ENCODE measurements around the gene ETNK1.
"Not testable (repeated sequence)": the region's sequence is repeated elsewhere in the genome, so short reads cannot be mapped to it uniquely, and the experiment has no call there.

The ETNK1 gene

DNA sequence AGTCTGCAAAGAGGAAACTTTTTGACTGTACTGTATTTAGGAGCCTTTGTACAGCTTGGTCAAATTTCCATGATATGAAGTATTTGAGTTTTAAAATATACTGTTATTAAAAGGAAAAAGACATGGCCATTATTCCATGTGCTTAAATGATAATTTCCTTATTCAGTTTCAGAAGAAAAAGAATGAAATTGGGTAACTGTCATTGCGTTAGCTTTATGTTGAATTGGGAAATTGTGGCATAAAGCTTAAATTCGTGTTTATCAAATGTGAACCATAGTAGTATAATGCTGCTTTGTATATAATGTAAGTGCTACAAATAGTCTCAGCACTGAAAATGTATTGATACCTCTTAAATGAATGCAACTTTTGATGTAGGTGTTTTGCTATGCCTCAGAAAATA, 64.9 kb downstream of the ETNK1 start:
- no peak for DNase-seq (ENCODE audit: low spot score)

DNA sequence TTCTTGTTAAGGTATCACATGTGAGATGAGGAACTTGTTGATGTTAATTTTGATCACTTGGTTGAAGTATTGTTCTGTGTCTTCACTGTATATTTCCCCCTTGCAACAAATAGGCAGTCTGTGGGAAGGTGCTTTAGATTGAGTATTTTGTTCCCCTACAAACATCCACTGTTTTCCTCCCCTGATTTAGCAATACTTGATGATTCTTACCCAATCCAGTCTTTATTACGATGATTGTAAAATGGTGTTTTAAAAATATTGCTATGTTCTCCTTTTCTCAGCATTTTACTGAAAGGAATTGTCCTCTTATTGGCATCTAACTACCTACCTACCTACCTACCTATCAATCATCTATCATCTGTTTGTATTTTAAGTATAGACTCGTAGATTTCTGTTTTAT, 66.3 kb downstream of the ETNK1 start:
- DNase-seq (ENCODE audit: low spot score) = no peak

GRCh38 chr12:22692467-22692866, 67.5 kb downstream of the ETNK1 start:
- not testable (repeated sequence) for DNase-seq (ENCODE audit: low spot score)

- no peak for DNase-seq (ENCODE audit: low spot score)
Measured at GRCh38 chr12:22692964-22693555, 68.1 kb downstream of the ETNK1 start.

- DNase-seq (ENCODE audit: low spot score) = no peak
Measured at GRCh38 chr12:22698576-22698975, 73.6 kb downstream of the ETNK1 start.

- DNase-seq (ENCODE audit: low spot score) = not testable (repeated sequence)
Measured at GRCh38 chr12:22699705-22700104, 74.7 kb downstream of the ETNK1 start.

DNA sequence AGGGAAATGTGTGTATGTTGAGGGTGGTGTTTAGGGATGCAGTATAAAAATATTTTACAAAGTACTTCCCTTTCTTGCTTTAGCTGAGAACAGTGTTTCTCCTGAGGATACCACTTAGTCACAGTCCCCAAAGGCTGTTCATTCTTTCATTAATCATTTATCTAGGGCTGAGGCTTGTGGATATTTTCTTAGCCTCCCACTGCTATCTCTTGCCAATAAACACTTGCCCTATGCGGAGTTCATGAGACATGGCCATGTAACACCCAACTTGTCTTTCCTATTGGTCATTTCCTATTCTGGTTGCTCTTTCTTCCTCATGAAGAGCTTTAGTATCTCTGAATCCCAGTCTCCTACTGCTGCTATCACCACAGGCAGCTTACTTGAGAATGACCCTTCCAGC, 75.1 kb downstream of the ETNK1 start:
- DNase-seq (ENCODE audit: low spot score) = no peak

GRCh38 chr12:22701216-22701809, 76.3 kb downstream of the ETNK1 start:
- not testable (repeated sequence) for DNase-seq (ENCODE audit: low spot score)

DNA sequence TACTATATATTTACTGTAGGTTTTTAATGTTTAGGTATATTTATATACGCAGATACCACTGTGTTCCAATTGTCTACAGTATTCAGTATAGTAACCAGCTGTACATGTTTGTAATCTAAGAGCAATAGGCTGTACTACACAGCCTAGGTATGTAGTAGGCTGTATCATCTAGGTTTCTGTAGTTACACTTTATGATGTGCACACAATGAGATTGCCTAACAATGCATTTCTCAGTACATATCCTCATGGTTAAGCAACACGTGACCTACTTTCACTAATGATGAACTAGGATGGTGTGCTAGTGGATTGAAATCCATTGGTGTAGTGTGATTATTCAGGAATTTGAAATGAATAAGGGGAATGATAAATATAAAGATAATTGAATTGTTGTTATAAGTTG, 77.7 kb downstream of the ETNK1 start:
- DNase-seq (ENCODE audit: low spot score) = no peak

DNA sequence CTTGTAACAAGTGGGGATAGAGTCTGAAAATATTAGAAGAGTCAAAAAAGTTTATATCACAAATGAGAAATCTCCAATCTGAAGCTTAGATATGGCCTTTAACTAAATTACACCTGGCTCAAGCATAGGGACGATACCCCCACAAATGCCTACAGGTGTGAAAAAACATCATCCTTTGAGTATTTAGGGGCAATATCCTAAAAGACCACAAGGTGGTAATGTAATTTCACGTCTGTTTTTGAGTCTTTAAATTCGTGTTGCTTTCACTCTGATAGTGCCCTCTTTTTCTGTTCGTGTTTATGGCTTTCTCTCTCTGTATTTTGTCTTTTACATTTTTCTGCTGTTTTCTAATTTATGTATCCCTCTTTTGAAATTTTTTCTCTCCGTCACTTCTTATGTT, 84.3 kb downstream of the ETNK1 start:
- no peak for DNase-seq (ENCODE audit: low spot score)

DNA sequence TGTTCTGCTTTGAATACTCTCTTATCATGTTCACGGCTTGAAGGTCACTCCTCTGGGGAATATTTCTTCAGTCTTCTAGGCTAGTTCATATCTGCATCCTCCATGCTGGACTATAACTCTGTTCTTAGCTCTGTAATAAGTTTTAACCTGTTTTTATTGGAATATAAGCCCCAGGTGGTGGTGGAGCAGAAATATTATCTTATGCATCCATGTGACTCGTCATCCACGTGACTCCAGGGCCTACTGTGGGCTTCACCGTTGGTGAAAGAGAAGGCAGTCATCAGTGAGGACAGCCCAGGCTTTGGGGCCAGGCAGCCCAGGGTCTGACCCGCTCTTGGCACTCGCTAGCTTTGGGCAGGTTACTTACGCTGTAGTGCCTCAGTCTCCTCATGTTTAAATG, 87.1 kb downstream of the ETNK1 start:
- no peak for DNase-seq (ENCODE audit: low spot score)

GRCh38 chr12:22715254-22715653, 90.3 kb downstream of the ETNK1 start:
- no peak for DNase-seq (ENCODE audit: low spot score)

DNA sequence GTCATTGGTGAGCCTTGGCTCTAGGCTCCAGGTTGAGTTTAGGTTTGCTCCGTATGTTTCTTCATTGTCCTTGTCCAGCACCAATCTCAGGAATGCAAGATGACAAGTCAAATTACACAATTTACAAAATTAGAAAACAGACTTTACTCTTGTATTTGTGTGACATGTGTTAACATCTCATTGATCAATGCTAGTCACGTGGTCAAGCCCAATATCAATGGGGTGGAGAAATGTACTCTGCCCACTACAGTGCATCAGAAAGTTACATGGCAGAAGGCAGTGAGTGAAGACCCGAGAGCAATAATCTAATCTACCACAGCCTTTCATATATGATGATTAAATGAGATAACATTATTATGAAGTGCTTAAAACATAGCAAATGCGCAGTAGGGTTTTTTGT, 94.8 kb downstream of the ETNK1 start:
- no peak for DNase-seq (ENCODE audit: low spot score)

DNA sequence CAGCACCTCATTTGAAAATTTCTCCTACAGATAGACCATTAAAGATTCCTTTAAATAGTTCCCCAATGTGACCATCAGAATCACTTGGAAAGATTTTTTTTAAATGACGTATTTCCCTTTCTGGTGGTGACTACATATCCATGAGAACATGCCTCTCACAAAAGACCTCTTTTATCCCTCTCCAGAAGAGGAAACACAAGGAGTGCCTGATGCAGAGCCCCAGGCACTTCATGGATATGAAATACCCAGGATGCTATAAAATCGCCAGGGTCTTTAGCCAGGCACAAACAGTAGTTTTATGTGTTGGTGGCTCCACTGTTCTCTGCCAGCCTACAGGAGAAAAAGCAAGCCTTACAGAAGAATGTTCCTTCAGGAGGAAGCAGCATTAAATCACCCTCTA, 97.1 kb downstream of the ETNK1 start:
- no peak for DNase-seq (ENCODE audit: low spot score)

DNA sequence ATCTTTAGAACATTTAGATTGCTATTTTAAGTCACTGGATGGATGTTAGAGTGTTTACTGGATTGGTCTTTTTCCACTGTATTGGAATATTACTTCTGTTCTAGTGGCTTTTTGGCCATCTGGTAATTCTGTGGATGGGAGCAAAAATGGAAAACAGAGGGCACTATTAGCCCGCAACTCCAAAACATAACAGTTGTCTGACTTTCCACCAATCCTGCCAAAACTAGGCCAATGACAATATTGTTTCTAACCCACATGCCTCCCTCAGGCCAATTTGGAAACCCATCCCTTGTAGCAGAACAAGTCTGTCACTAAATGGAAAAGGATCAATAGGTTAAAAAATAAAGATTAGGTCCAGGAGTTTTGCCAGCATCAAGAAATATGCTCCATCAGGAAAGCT, 97.8 kb downstream of the ETNK1 start:
- no peak for DNase-seq (ENCODE audit: low spot score)

- no peak for DNase-seq (ENCODE audit: low spot score)
Measured at GRCh38 chr12:22728987-22729386, 104.0 kb downstream of the ETNK1 start.

GRCh38 chr12:22729431-22729956, 104.5 kb downstream of the ETNK1 start:
- DNase-seq (ENCODE audit: low spot score) = no peak

- DNase-seq (ENCODE audit: low spot score) = no peak
Measured at GRCh38 chr12:22729957-22730443, 105.0 kb downstream of the ETNK1 start.

DNA sequence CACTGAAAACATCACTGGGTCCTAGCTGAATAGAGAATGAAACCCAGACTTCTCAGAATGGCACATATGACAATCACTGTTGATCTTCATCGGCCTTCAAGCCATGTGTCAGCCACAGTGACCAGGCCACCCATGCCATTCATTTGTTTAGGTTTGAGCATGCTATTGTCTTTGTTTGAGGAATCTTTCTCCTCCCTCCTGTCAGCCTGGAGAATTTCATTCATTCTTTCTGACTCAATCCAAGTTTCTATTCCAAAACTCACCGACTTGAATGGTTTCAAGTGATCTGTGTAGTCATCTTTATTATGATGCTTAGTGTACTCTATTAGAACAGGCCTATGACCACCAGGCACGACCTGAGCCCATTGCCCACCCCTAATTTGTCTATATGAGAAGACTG, 106.3 kb downstream of the ETNK1 start:
- no peak for DNase-seq (ENCODE audit: low spot score)

GRCh38 chr12:22733756-22734155, 108.8 kb downstream of the ETNK1 start:
- DNase-seq (ENCODE audit: low spot score) = no peak

- DNase-seq (ENCODE audit: low spot score) = no peak
Measured at GRCh38 chr12:22738945-22739344, 114.0 kb downstream of the ETNK1 start.

Data from activated CD4-positive, alpha-beta T cell treated with anti-CD3 and anti-CD28 coated beads, Interleukin-2, Interleukin-4, amounts not matched to agents 100 ng/mL and 50 ng/mL, durations not matched to agents 16 hours and 8 hours (primary cell).